Measurements from ENCODE around the gene TNFRSF9.
"Not testable (repeated sequence)": the region's sequence is repeated elsewhere in the genome, so short reads cannot be mapped to it uniquely, and the experiment has no call there.

TNFRSF9 gene

DNA sequence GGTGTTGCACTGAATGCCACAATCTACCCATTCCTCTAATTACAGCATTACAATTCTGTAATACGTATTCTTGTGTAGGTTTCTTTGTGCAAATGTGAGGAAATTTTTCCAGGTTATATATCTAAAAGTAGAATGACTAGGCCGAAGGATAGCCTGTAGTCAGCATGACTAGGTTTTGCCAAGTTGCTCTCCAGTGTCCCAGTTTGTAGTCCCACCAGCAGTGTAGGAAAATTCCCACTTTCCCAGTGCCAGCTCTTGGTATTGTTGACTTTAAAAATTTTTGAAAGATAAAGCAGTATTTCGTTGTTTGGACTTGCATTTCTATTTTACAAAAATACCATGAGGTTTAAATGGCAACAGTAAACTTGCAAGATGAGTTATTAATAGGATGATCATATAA lies 23.8 kb upstream of the TNFRSF9 start:
- no peak overlapping the region for H3K27ac ChIP-seq (ENCODE audit: low read depth, low read length, poor library complexity, severe bottlenecking)
- no peak overlapping the region for H3K4me3 ChIP-seq (ENCODE audit: low read depth, low read length, poor library complexity, severe bottlenecking)
- H3K9me2 ChIP-seq (ENCODE audit: low read depth, low read length): no peaks in the 10 kb centered on the region
- peaks cover 34% of the 10 kb centered on the region for H3K4me1 ChIP-seq (ENCODE audit: insufficient read depth, low read length, severe bottlenecking)
- no peak overlapping the region for H2AFZ ChIP-seq (ENCODE audit: low read length)
- H3K79me2 ChIP-seq (ENCODE audit: insufficient read depth, low read length): peaks cover 18% of the 10 kb centered on the region
- H3K27me3 ChIP-seq (ENCODE audit: insufficient read depth, low read length): no peaks in the 10 kb centered on the region
- no peak overlapping the region for H3K4me2 ChIP-seq (ENCODE audit: low read length)
- no peaks in the 10 kb centered on the region for H3F3A ChIP-seq (ENCODE audit: insufficient read depth, low read length)
- no peak overlapping the region for H3K9ac ChIP-seq (ENCODE audit: low read length)
- TF ChIP-seq EZH2 (IDR thresholded peaks at IDR 0.05; ENCODE audit: borderline replicate concordance, low read length): no peak
- TF ChIP-seq, protein P1, sequence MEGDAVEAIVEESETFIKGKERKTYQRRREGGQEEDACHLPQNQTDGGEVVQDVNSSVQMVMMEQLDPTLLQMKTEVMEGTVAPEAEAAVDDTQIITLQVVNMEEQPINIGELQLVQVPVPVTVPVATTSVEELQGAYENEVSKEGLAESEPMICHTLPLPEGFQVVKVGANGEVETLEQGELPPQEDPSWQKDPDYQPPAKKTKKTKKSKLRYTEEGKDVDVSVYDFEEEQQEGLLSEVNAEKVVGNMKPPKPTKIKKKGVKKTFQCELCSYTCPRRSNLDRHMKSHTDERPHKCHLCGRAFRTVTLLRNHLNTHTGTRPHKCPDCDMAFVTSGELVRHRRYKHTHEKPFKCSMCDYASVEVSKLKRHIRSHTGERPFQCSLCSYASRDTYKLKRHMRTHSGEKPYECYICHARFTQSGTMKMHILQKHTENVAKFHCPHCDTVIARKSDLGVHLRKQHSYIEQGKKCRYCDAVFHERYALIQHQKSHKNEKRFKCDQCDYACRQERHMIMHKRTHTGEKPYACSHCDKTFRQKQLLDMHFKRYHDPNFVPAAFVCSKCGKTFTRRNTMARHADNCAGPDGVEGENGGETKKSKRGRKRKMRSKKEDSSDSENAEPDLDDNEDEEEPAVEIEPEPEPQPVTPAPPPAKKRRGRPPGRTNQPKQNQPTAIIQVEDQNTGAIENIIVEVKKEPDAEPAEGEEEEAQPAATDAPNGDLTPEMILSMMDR (IDR thresholded peaks at IDR 0.05; ENCODE audit: low read length): no peak
- H3K36me3 ChIP-seq (ENCODE audit: insufficient read depth, low read length): peaks cover 65% of the 10 kb centered on the region
- H3K9me3 ChIP-seq (ENCODE audit: low read length): no peaks in the 10 kb centered on the region
- H4K20me1 ChIP-seq (ENCODE audit: insufficient read depth, low read length): no peaks in the 10 kb centered on the region

DNA sequence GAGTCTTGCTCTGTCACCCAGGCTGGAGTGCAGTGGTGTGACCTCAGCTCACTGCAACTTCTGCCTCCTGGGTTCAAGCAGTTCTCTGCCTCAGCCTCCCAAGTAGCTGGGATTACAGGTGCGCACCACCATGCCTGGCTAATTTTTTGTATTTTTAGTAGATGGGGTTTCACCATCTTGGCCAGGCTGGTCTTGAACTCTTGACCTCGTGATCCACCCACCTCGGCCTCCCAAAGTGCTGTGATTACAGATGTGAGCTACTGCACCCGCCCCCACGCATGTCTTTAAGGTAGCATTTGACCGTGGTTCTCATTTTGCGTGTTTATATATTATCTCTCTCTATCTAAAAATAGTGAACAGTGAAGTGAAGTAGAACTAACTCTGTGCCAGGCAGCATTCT lies 23.2 kb upstream of the TNFRSF9 start:
- not testable (repeated sequence) for H3K4me2 ChIP-seq (ENCODE audit: low read length)
- H3K36me3 ChIP-seq (ENCODE audit: insufficient read depth, low read length): peaks cover 58% of the 10 kb centered on the region

DNA sequence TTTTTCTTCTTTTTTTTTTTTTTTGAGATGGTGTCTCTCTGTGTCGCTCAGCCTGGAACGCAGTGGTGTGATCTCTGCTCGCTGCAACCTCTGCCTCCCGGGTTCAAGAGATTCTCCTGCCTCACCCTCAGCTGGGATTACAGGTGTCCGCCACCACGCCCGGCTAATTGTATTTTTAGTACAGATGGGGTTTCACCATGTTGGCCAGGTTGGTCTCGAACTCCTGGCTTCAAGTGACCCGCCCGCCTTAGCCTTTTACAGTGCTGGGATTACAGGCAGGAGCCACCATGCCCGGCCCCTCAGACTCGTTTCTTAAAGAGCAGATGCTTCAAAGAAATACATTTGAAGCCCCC lies 22.7 kb upstream of the TNFRSF9 start:
- Histone ChIP-seq H3K4me1 (ENCODE audit: insufficient read depth, low read length, severe bottlenecking) (peaks cover 34% of the 10 kb centered on the region), H3K79me2 (ENCODE audit: insufficient read depth, low read length) (peaks cover 18% of the 10 kb centered on the region), H3K36me3 (ENCODE audit: insufficient read depth, low read length) (peaks cover 53% of the 10 kb centered on the region)
- H3K9me2 ChIP-seq (ENCODE audit: low read depth, low read length); H4K20me1 ChIP-seq (ENCODE audit: insufficient read depth, low read length); H3K27me3 ChIP-seq (ENCODE audit: insufficient read depth, low read length); H3F3A ChIP-seq (ENCODE audit: insufficient read depth, low read length); H3K4me2 ChIP-seq (ENCODE audit: low read length); H2AFZ ChIP-seq (ENCODE audit: low read length); H3K9me3 ChIP-seq (ENCODE audit: low read length); H3K4me3 ChIP-seq (ENCODE audit: low read depth, low read length, poor library complexity, severe bottlenecking); H3K27ac ChIP-seq (ENCODE audit: low read depth, low read length, poor library complexity, severe bottlenecking); H3K9ac ChIP-seq (ENCODE audit: low read length): not testable (repeated sequence)

More for the DNA sequence above, 23.2 kb upstream of the TNFRSF9 start:
- not testable (repeated sequence) for H3K9ac ChIP-seq (ENCODE audit: low read length); H3K9me2 ChIP-seq (ENCODE audit: low read depth, low read length); H3K27me3 ChIP-seq (ENCODE audit: insufficient read depth, low read length); H3K9me3 ChIP-seq (ENCODE audit: low read length); H3K27ac ChIP-seq (ENCODE audit: low read depth, low read length, poor library complexity, severe bottlenecking); H4K20me1 ChIP-seq (ENCODE audit: insufficient read depth, low read length); H2AFZ ChIP-seq (ENCODE audit: low read length); H3F3A ChIP-seq (ENCODE audit: insufficient read depth, low read length); H3K4me3 ChIP-seq (ENCODE audit: low read depth, low read length, poor library complexity, severe bottlenecking)
- Histone ChIP-seq H3K79me2 (ENCODE audit: insufficient read depth, low read length) (peaks cover 18% of the 10 kb centered on the region), H3K4me1 (ENCODE audit: insufficient read depth, low read length, severe bottlenecking) (peaks cover 34% of the 10 kb centered on the region)

DNA sequence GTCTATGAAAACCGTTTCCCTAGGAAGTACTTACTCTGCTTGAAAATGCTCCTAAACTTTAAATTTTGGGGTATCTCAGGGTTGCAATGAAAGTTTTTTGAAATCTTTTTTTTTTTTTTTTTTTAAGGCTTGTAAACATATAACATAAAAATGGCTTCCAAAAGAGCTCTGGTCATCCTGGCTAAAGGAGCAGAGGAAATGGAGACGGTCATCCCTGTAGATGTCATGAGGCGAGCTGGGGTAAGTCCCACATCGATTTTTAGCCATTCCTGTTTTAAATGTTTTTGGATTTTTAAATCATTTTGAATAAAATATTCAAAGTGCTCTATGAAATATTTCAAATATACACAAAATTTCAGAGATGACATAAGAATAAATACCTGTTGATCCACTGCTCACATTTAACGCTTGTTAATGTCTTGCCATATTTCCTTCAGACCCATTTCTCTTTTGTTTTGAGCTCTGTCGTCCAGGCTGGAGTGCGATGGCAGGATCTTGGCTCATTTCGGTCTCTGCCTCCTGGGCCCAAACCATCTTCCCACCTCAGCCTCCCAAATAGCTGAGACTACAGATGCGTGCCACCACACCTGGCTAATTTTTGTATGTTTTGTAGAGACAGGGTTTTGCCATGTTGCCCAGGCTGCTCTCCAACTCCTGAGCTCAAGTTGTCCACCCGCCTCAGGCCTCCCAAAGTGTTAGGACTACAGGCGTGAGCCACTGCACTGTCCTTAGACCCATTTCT lies 22.2 kb upstream of the TNFRSF9 start:
- TF ChIP-seq, protein P1 (IDR thresholded peaks at IDR 0.05; ENCODE audit: low read length): no peak
- TF ChIP-seq EZH2 (IDR thresholded peaks at IDR 0.05; ENCODE audit: borderline replicate concordance, low read length): no peak
- H2AFZ ChIP-seq (ENCODE audit: low read length): no peak overlapping the region
- no peaks in the 10 kb centered on the region for H4K20me1 ChIP-seq (ENCODE audit: insufficient read depth, low read length)
- H3K4me3 ChIP-seq (ENCODE audit: low read depth, low read length, poor library complexity, severe bottlenecking): peak overlapping the region; percentile 99
- H3K9me3 ChIP-seq (ENCODE audit: low read length): no peaks in the 10 kb centered on the region
- H3K36me3 ChIP-seq (ENCODE audit: insufficient read depth, low read length): peaks cover 51% of the 10 kb centered on the region
- no peaks in the 10 kb centered on the region for H3K27me3 ChIP-seq (ENCODE audit: insufficient read depth, low read length)
- H3K4me1 ChIP-seq (ENCODE audit: insufficient read depth, low read length, severe bottlenecking): peaks cover 34% of the 10 kb centered on the region
- peak overlapping the region; percentile 85 for H3K4me2 ChIP-seq (ENCODE audit: low read length)
- H3F3A ChIP-seq (ENCODE audit: insufficient read depth, low read length): no peaks in the 10 kb centered on the region
- no peaks in the 10 kb centered on the region for H3K9me2 ChIP-seq (ENCODE audit: low read depth, low read length)
- H3K9ac ChIP-seq (ENCODE audit: low read length): peak overlapping the region; percentile 91
- peaks cover 18% of the 10 kb centered on the region for H3K79me2 ChIP-seq (ENCODE audit: insufficient read depth, low read length)
- H3K27ac ChIP-seq (ENCODE audit: low read depth, low read length, poor library complexity, severe bottlenecking): no peak overlapping the region
